GM19351 (cell line): ENCODE measurements around the gene FAF1.

ENCODE experiments used
- ATAC-seq: cut with Tn5 transposase; IDR thresholded peaks from one replicate; pipeline ENCODE4 v1.9.1; 2021; ENCODE audit warnings: mild to moderate bottlenecking, moderate library complexity; ENCODE audit not compliant: unreplicated experiment

FAF1 gene

GRCh38 chr1:50421768-50422674 lies 538.0 kb downstream of the FAF1 start:
- no peak for ATAC-seq

- no peak for ATAC-seq
Measured at GRCh38 chr1:50421366-50421748, 538.7 kb downstream of the FAF1 start.

GRCh38 chr1:50420689-50421365 lies 539.2 kb downstream of the FAF1 start:
- ATAC-seq: peak; percentile 37

GRCh38 chr1:50419907-50420677 lies 540.0 kb downstream of the FAF1 start:
- no peak for ATAC-seq

- ATAC-seq: no peak
Measured at GRCh38 chr1:50419192-50419906, 540.7 kb downstream of the FAF1 start.

GRCh38 chr1:50418600-50419109 lies 541.4 kb downstream of the FAF1 start:
- ATAC-seq: no peak

- no peak for ATAC-seq
Measured at GRCh38 chr1:50417946-50418599, 542.0 kb downstream of the FAF1 start.

- ATAC-seq: no peak
Measured at GRCh38 chr1:50417507-50417906, 542.6 kb downstream of the FAF1 start.

- no peak for ATAC-seq
Measured at GRCh38 chr1:50416553-50417453, 543.3 kb downstream of the FAF1 start.

GRCh38 chr1:50416150-50416527 lies 543.9 kb downstream of the FAF1 start:
- no peak for ATAC-seq

GRCh38 chr1:50415235-50416149 lies 544.6 kb downstream of the FAF1 start:
- ATAC-seq: no peak

GRCh38 chr1:50414853-50415234 lies 545.2 kb downstream of the FAF1 start:
- no peak for ATAC-seq

- no peak for ATAC-seq
Measured at GRCh38 chr1:50412813-50413476, 547.1 kb downstream of the FAF1 start.

GRCh38 chr1:50405814-50406213 lies 554.3 kb downstream of the FAF1 start:
- no peak for ATAC-seq

- no peak for ATAC-seq
Measured at GRCh38 chr1:50393522-50394120, 566.4 kb downstream of the FAF1 start.
